Measurements from ENCODE around the gene TTC33.

TTC33 gene

DNA sequence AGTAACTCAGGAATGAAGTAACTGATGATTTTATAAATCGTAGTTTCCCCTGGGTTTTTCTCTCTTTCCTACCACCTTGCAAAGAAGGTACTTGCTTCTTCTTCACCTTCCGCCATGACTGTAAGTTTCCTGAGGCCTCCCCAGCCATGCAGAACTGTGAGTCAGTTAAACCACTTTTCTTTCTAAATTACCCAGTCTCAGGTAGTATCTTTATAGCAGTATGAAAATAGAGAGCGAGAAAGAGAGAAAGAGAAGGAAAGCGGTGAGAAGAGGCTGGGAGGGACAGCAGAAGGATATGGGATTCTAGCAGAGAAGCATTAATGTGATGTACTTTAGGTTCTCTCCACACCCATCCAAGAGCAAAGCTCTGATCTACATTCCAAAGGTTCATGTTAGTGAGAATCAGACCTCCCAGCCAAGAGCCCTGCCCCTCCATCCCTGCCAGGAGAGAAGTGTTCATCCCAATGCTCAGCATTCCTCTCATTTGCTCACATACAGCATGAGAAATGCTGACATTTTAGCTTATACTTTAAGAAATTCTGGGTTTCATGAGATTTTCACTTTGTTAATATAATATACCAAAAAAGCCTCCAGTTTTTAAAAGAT is 261.0 kb downstream of the TTC33 start:
- H3K9ac ChIP-seq (ENCODE audit: low read depth in 1 of 2, low read length in 2 of 2) = no peak overlapping the region
- H3K27ac ChIP-seq (ENCODE audit: low read depth, low read length) = no peak overlapping the region
- H3K9me3 ChIP-seq (ENCODE audit: control insufficient read depth in 1 of 2, low read length in 2 of 2) = no peaks in the 10 kb centered on the region
- H3K27me3 ChIP-seq (ENCODE audit: control insufficient read depth in 1 of 2, insufficient read depth in 2 of 2, low read length in 2 of 2) = no peaks in the 10 kb centered on the region
- no peak overlapping the region for H3K4me3 ChIP-seq (ENCODE audit: low read depth in 1 of 2, low read length in 2 of 2)
- H3K36me3 ChIP-seq (ENCODE audit: control insufficient read depth in 1 of 2, insufficient read depth in 2 of 2, low read length in 2 of 2) = no peaks in the 10 kb centered on the region
- H3K4me1 ChIP-seq (ENCODE audit: control insufficient read depth in 1 of 2, insufficient read depth in 2 of 2, low read length in 2 of 2) = peaks cover 0 to 19% of the 10 kb centered on the region in 2 donors

DNA sequence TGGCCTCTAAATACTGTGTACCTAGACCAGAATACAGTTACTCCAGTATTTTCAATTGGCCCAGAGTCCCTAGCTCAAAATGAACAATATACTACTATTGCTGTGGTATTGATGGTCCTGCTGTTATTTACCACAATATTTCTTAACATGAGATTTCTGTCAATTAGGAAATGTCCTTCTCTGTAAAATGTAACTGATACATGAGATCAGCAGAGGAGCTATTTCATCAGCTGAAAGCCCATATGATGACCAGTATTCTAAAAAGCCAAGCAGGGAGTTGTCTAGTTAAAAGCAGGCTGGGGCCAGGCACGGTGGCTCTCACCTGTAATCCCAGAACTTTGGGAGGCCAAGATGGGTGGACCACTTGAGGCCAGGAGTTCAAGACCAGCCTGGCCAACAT is 263.7 kb downstream of the TTC33 start:
- H3K36me3 ChIP-seq (ENCODE audit: control insufficient read depth in 1 of 2, insufficient read depth in 2 of 2, low read length in 2 of 2) = no peaks in the 10 kb centered on the region

DNA sequence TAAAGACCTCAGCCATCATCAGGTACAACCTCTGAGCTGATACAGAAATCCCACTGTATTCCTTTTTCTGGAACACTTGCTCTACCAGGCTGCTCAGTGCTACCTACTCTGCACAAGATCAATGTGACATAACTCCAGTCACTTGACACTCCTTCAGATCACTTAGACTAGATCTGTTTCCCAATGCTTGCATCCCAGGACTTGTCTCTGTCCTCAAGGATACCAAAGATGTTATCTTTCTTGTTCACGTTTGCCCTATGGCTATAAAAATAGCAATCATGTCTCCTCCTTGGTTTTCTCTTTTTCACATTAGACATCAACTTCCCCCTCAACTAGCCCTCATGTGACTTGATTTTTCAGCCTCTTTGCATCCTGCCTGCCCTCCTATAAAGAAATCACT is 264.1 kb downstream of the TTC33 start:
- H3K27me3 ChIP-seq (ENCODE audit: control insufficient read depth in 1 of 2, insufficient read depth in 2 of 2, low read length in 2 of 2) = no peaks in the 10 kb centered on the region
- H3K27ac ChIP-seq (ENCODE audit: low read depth, low read length) = no peak overlapping the region
- no peaks in the 10 kb centered on the region for H3K36me3 ChIP-seq (ENCODE audit: control insufficient read depth in 1 of 2, insufficient read depth in 2 of 2, low read length in 2 of 2)
- H3K4me1 ChIP-seq (ENCODE audit: control insufficient read depth in 1 of 2, insufficient read depth in 2 of 2, low read length in 2 of 2) = peaks cover 3 to 15% of the 10 kb centered on the region in 2 donors
- H3K9me3 ChIP-seq (ENCODE audit: control insufficient read depth in 1 of 2, low read length in 2 of 2) = no peaks in the 10 kb centered on the region
- H3K4me3 ChIP-seq (ENCODE audit: low read depth in 1 of 2, low read length in 2 of 2) = no peak overlapping the region
- H3K9ac ChIP-seq (ENCODE audit: low read depth in 1 of 2, low read length in 2 of 2) = no peak overlapping the region

More for the DNA sequence above, 263.7 kb downstream of the TTC33 start:
- no peaks in the 10 kb centered on the region for H3K27me3 ChIP-seq (ENCODE audit: control insufficient read depth in 1 of 2, insufficient read depth in 2 of 2, low read length in 2 of 2)
- no peak overlapping the region for H3K4me3 ChIP-seq (ENCODE audit: low read depth in 1 of 2, low read length in 2 of 2)
- no peaks in the 10 kb centered on the region for H3K9me3 ChIP-seq (ENCODE audit: control insufficient read depth in 1 of 2, low read length in 2 of 2)
- no peak overlapping the region for H3K9ac ChIP-seq (ENCODE audit: low read depth in 1 of 2, low read length in 2 of 2)
- peaks cover 2 to 11% of the 10 kb centered on the region in 2 donors for H3K4me1 ChIP-seq (ENCODE audit: control insufficient read depth in 1 of 2, insufficient read depth in 2 of 2, low read length in 2 of 2)
- H3K27ac ChIP-seq (ENCODE audit: low read depth, low read length) = no peak overlapping the region

DNA sequence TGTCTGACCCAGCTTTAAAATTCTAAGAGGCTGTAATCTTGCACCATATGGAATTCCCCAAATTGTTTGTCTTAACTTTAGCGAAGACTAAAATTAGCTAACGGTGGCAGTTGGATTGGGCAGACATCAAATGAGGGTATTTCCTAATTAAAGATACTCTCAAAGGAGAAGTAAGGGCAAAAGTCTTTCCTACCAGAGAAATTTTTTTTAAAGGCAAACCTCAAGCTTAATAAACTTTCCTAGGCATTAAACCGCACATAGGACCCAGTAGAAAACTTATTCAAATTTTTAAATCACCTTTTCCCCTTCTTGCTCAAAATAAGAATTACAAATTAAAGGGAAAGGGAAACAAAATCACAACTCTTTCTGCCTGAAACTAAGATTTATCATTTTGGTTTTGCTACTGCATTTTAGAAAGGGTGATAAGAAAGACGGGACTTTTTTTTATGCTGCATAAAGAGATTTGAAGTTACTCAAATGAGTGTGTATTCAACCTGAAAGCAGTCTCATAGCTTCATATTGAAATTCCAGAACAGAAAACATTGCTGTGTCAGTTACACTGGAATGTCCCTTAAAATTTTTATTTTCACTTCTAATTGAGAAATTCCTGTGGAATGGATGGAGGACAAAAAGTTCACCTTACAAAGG is 265.2 kb downstream of the TTC33 start:
- Histone ChIP-seq H3K27me3 (ENCODE audit: control insufficient read depth in 1 of 2, insufficient read depth in 2 of 2, low read length in 2 of 2) (no peaks in the 10 kb centered on the region), H3K9me3 (ENCODE audit: control insufficient read depth in 1 of 2, low read length in 2 of 2) (no peaks in the 10 kb centered on the region), H3K36me3 (ENCODE audit: control insufficient read depth in 1 of 2, insufficient read depth in 2 of 2, low read length in 2 of 2) (no peaks in the 10 kb centered on the region), H3K4me1 (ENCODE audit: control insufficient read depth in 1 of 2, insufficient read depth in 2 of 2, low read length in 2 of 2) (peaks cover 11 to 26% of the 10 kb centered on the region in 2 donors), H3K27ac (ENCODE audit: low read depth, low read length) (no peak overlapping the region), H3K9ac (ENCODE audit: low read depth in 1 of 2, low read length in 2 of 2) (no peak overlapping the region), H3K4me3 (ENCODE audit: low read depth in 1 of 2, low read length in 2 of 2) (no peak overlapping the region)

DNA sequence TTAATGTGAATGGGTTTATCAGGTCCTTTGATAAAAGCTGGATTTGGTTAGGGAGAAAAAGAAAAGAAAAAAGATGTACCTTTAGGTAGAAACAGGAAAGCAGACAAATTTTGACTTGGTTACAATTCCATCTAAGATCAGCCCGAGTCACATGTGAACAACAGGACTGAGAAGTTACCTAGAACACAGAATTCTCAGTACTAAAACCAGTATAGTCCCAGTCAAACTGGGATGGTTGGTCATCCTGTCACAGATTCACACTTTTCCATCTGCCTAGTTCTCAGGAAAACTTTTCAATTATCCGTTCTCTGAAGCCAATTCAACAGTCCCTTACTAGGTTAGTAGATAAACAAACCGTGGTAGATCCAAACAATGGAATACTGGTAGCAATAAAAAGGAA is 266.3 kb downstream of the TTC33 start:
- no peaks in the 10 kb centered on the region for H3K9me3 ChIP-seq (ENCODE audit: control insufficient read depth in 1 of 2, low read length in 2 of 2)
- no peaks in the 10 kb centered on the region for H3K27me3 ChIP-seq (ENCODE audit: control insufficient read depth in 1 of 2, insufficient read depth in 2 of 2, low read length in 2 of 2)
- peaks cover 11 to 31% of the 10 kb centered on the region in 2 donors for H3K4me1 ChIP-seq (ENCODE audit: control insufficient read depth in 1 of 2, insufficient read depth in 2 of 2, low read length in 2 of 2)
- no peak overlapping the region for H3K4me3 ChIP-seq (ENCODE audit: low read depth in 1 of 2, low read length in 2 of 2)
- no peak overlapping the region for H3K9ac ChIP-seq (ENCODE audit: low read depth in 1 of 2, low read length in 2 of 2)
- no peaks in the 10 kb centered on the region for H3K36me3 ChIP-seq (ENCODE audit: control insufficient read depth in 1 of 2, insufficient read depth in 2 of 2, low read length in 2 of 2)
- no peak overlapping the region for H3K27ac ChIP-seq (ENCODE audit: low read depth, low read length)

GRCh38 chr5:40486437-40487275 is 269.1 kb downstream of the TTC33 start:
- no peak overlapping the region for H3K27ac ChIP-seq (ENCODE audit: low read depth, low read length)

DNA sequence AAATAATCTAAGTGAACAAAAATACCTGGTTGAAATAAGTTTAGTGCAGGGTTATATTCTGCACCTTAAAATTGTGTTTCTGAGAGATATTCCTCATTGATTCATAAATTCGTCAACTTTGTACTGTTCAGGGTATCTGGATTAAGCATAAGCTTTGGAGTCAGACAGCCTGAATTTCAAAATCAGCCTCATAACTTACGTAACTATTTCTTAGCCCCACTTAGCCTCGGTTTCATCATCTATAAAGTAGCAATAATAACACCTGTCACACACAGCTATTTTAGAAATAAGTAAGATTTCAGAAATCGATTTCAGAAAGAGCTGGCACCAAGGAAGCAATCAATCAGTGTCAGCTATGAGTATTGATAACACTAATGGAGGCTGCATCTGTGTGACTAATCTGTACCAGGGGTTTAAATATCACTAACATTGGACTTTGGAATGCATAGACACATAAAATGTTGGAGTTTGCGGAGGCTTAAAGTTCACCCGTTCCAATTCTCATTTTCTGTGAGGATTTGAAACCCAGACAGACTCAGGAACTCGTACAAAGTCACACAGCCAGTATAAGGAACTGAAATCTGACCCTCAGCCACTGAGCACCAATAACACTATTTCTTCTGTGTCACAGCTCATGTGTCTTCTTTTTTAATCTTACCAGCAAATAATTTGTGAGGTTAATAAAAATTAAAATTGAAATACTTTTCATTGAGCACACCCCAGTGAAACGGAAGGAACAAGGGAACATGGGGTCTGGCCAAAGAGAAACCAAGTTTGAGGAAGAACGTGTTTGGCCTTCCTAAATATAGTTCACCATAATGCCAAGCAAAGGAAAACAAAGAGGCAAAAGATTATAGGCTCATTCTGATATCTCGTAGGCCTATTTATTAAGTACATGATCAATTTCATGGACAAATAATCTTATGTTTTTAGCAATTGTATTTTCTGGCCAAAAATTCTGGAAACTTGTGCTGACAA is 270.5 kb downstream of the TTC33 start:
- Histone ChIP-seq H3K4me3 (ENCODE audit: low read depth in 1 of 2, low read length in 2 of 2) (peak overlapping the region in 1 of 2 donors; percentile 41), H3K36me3 (ENCODE audit: control insufficient read depth in 1 of 2, insufficient read depth in 2 of 2, low read length in 2 of 2) (no peaks in the 10 kb centered on the region), H3K9me3 (ENCODE audit: control insufficient read depth in 1 of 2, low read length in 2 of 2) (no peaks in the 10 kb centered on the region), H3K9ac (ENCODE audit: low read depth in 1 of 2, low read length in 2 of 2) (no peak overlapping the region), H3K27me3 (ENCODE audit: control insufficient read depth in 1 of 2, insufficient read depth in 2 of 2, low read length in 2 of 2) (no peaks in the 10 kb centered on the region), H3K27ac (ENCODE audit: low read depth, low read length) (no peak overlapping the region), H3K4me1 (ENCODE audit: control insufficient read depth in 1 of 2, insufficient read depth in 2 of 2, low read length in 2 of 2) (peaks cover 11 to 30% of the 10 kb centered on the region in 2 donors)

More at GRCh38 chr5:40486437-40487275, 269.1 kb downstream of the TTC33 start:
- Histone ChIP-seq H3K36me3 (ENCODE audit: control insufficient read depth in 1 of 2, insufficient read depth in 2 of 2, low read length in 2 of 2) (no peaks in the 10 kb centered on the region), H3K27me3 (ENCODE audit: control insufficient read depth in 1 of 2, insufficient read depth in 2 of 2, low read length in 2 of 2) (no peaks in the 10 kb centered on the region), H3K9ac (ENCODE audit: low read depth in 1 of 2, low read length in 2 of 2) (no peak overlapping the region), H3K4me3 (ENCODE audit: low read depth in 1 of 2, low read length in 2 of 2) (no peak overlapping the region), H3K9me3 (ENCODE audit: control insufficient read depth in 1 of 2, low read length in 2 of 2) (no peaks in the 10 kb centered on the region), H3K4me1 (ENCODE audit: control insufficient read depth in 1 of 2, insufficient read depth in 2 of 2, low read length in 2 of 2) (peaks cover 11 to 30% of the 10 kb centered on the region in 2 donors)

DNA sequence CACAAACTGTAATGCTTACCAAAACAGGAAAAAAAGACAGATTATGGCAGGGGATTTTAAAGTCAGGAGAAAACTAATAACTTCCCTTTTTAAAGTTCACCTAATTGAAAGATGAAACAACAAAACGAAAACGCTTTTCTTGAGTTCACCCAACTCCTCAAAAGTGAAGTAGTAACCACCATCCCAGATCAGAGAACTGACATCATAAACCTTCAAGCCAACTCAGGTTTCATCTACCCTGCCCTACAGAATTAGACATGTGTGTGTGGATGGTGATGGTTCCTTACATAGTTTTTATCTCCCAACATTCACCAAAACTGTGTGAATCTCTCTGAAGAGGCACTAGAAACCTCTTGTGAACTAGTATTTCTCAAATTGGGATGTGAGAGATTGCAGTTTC is 271.3 kb downstream of the TTC33 start:
- Histone ChIP-seq H3K36me3 (ENCODE audit: control insufficient read depth in 1 of 2, insufficient read depth in 2 of 2, low read length in 2 of 2) (no peaks in the 10 kb centered on the region), H3K9ac (ENCODE audit: low read depth in 1 of 2, low read length in 2 of 2) (no peak overlapping the region), H3K4me1 (ENCODE audit: control insufficient read depth in 1 of 2, insufficient read depth in 2 of 2, low read length in 2 of 2) (peaks cover 11 to 30% of the 10 kb centered on the region in 2 donors), H3K9me3 (ENCODE audit: control insufficient read depth in 1 of 2, low read length in 2 of 2) (no peaks in the 10 kb centered on the region), H3K4me3 (ENCODE audit: low read depth in 1 of 2, low read length in 2 of 2) (no peak overlapping the region), H3K27me3 (ENCODE audit: control insufficient read depth in 1 of 2, insufficient read depth in 2 of 2, low read length in 2 of 2) (no peaks in the 10 kb centered on the region), H3K27ac (ENCODE audit: low read depth, low read length) (no peak overlapping the region)

DNA sequence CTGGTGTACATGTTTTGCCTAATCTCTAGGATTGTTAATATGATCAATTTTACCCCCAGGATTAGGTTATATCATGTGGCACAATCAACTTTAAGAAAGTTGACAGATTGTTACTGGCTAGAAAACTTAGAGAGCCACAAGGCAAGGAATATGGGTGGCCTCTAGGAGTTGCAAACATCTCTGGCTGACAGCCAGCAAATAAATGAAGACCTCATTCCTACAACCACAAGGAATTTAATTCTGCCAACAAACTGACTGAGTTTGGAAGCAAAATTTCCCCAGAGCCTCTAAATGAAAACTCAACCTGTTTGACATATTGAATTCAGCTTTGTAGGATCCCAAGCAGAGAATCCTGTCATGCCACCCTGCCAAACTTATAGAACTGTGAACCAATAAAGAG is 272.4 kb downstream of the TTC33 start:
- no peak overlapping the region for H3K27ac ChIP-seq (ENCODE audit: low read depth, low read length)
- H3K9me3 ChIP-seq (ENCODE audit: control insufficient read depth in 1 of 2, low read length in 2 of 2) = no peaks in the 10 kb centered on the region
- H3K27me3 ChIP-seq (ENCODE audit: control insufficient read depth in 1 of 2, insufficient read depth in 2 of 2, low read length in 2 of 2) = no peaks in the 10 kb centered on the region
- H3K4me1 ChIP-seq (ENCODE audit: control insufficient read depth in 1 of 2, insufficient read depth in 2 of 2, low read length in 2 of 2) = peaks cover 11 to 30% of the 10 kb centered on the region in 2 donors
- no peak overlapping the region for H3K4me3 ChIP-seq (ENCODE audit: low read depth in 1 of 2, low read length in 2 of 2)
- no peak overlapping the region for H3K9ac ChIP-seq (ENCODE audit: low read depth in 1 of 2, low read length in 2 of 2)
- no peaks in the 10 kb centered on the region for H3K36me3 ChIP-seq (ENCODE audit: control insufficient read depth in 1 of 2, insufficient read depth in 2 of 2, low read length in 2 of 2)
